Suppressor macrophage treated with lipopolysaccharide for 4 hours (primary cell): ENCODE results near the gene RADX.
"Not testable (repeated sequence)": the region's sequence is repeated elsewhere in the genome, so short reads cannot be mapped to it uniquely, and the experiment has no call there.

Source experiments
- DNase-seq: peaks from one replicate; pipeline ENCODE4 v3.0.0-alpha.2; 2020

The RADX gene

GRCh38 chrX:106611679-106612392 lies at the start of gene RADX:
TSS of gene RADX (plus strand) at chrX:106611978. CDS start at chrX:106612081, 103 bp downstream.
- DNase-seq = peak; percentile 80

DNA sequence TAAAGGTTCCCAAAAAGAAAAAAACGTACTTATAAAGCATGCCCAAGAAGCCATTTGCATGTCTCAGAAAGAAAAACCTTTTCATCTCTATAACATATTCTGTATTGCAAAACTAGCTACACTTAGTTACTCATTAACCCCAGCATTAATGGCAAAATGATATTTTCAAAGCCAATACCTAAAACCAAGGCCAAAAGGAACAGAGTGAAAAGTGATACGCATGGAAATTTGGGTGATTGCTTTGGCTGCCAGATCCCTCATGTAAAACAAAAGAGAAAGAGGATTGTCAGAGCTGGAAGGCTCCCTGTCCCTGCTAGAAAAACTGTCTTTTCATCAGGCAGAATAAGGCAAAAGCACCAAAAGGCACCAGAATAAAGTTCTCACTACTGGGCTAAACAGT lies 46.8 kb upstream of the RADX start:
- DNase-seq = no peak

DNA sequence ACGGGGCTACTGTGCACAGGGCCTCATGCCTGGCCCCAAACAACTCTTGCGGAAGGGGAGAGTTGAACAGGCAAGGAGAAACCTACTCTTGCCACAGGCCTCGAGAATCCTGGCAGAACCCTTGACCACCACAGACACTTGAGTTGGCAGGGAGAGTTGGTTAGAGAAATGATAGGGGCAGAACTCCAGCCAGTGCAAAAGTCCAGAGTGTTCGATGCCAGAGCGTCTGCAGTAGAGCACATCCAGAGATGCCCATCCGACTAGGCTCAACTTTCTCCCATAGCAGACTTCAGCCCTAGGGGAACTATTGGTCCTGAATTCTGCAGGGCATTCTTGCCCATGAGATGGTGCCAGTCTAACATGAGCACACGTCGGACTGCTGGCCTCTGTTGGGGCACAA lies 45.4 kb upstream of the RADX start:
- no peak for DNase-seq

DNA sequence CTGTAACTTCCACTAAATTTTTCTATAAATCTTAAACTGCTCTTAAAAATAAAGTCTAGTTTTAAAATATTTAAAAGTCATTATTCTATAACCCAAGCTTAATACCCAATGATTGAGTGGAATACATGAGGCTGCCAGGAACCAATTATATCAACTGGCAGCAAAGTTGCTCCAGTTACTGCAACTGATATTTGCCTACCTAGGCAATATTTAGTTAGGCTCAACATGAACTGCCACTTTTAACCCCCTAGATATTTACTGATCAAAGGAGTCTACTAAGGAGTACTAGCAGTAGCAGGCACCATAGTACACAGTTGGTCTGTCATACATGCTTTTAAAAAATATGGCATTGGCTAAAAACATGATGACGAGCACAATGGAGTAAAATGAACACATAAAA lies 29.9 kb upstream of the RADX start:
- DNase-seq = no peak

- no peak for DNase-seq
Observed at GRCh38 chrX:106585478-106585877, 26.3 kb upstream of the RADX start.

GRCh38 chrX:106588801-106589200 lies 23.0 kb upstream of the RADX start:
- DNase-seq = no peak

DNA sequence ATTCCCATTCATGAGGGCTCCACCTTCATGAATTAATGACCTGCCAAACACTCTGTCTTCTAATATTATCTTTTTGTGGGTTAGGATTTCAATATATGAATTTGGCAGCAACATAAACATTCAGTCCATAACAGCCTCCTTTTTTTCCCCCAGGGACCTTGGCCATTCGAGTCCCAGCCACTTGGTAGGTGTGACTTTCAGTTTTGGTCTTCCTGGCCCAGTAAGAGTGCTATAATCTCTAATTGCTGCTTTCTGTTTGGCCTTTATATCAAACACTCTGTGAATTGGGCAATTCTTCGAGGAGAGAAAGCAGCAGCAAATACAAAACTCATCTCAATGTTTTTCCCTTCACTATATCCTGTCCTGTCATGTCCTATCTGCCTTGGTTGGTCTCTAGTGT lies 12.4 kb upstream of the RADX start:
- DNase-seq = no peak

GRCh38 chrX:106606571-106606970 lies 5.2 kb upstream of the RADX start:
- DNase-seq = no peak

- DNase-seq = no peak
Observed at GRCh38 chrX:106608016-106608415, 3.8 kb upstream of the RADX start.

DNA sequence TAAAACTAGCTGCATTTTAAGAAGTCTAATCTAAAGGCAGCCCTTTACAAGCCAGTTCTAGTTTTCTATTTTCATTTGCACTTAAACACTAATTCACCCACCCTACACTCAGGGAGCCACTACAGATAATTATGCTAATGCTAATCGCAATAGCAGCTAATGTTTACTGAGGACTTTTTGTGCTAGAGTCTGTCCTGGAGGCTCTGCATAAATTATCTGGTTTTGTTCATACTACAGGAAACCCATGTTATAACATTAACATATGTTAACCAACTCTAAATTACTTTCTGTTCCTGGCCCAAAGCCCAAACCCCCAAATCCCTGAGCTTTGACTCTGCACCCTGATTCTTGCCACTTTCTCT lies 480 bp upstream of the RADX start:
- no peak for DNase-seq

DNA sequence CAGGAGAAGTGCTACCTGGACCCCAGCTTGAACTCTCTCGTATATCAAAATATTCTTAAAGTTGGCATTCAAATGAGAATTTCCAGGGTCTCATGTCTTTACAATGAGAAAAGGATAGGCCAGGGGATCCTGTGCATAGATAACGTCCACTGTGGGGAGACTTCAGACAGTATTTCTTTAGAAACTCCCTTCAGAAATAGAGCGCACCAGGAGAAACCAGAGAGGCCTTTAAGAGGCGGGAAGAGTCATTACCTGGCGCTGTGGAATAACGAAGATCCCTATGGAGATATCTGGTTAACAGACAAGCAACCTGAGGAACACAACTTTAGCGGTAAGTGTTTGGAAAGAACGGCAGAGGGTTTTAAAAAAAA lies 600 bp downstream of the RADX start:
- DNase-seq = no peak

- DNase-seq = no peak
Observed at GRCh38 chrX:106613277-106613676, 1.5 kb downstream of the RADX start.

GRCh38 chrX:106615041-106615440 lies 3.3 kb downstream of the RADX start:
- no peak for DNase-seq

GRCh38 chrX:106619797-106620196 lies 8.0 kb downstream of the RADX start:
- no peak for DNase-seq

DNA sequence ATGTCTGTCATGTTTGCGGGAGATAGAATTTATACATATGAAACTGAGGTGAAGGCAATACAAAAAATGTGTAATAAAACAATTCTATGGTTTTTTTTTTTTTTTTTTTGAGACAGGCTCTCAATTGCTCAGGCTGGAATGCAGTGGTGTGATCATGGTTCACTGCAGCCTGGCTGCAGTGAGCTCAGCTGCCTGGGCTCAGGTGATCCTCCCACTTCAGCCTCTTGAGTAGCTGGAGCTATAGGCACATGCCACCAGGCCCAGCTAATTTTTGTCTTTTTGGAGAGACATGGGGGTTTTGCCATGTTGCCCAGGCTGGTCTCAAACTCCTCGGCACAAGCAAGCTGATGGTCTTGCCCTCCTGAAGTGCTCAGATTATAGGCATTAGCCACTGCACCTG lies 10.1 kb downstream of the RADX start:
- no peak for DNase-seq

DNA sequence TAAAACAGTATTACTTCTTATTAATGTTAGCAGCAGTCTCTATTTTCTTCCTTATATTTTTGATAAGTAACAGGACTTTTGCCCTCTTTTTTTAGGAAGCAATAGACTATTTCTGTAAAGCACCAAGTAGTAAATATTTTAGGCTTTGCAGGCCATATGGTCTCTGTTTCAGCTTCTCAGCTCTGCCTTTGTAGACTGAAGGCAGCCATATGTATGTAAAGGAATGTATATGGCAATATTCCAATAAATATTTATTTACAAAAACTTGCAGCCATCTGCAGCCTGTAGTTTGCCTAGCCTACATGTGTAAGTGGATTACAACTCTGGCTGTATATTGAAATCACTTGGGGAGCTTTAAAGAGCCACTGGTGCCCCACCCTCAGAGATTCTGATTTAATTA lies 15.0 kb downstream of the RADX start:
- no peak for DNase-seq

DNA sequence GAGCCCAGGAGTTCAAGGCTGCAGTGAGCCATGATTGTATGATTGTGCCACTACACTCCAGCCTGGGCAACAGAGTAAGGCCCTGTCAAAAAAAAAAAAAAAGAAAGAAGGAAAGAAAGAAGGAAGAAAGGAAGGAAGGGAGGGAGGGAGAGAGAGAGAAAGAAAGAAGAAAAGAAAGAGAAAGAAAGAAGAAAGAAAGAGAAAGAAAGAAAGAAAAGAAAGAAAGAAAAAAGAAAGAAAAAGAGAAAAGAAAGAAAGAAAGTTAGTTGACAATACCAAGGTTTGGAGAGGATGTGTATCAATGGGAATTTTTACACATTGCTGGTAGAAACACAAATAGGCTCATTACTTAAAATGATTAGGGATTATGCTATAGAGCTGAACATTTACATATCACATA lies 19.8 kb downstream of the RADX start:
- DNase-seq = no peak

GRCh38 chrX:106649523-106650428 lies 38.0 kb downstream of the RADX start:
- DNase-seq = peak; percentile 2

DNA sequence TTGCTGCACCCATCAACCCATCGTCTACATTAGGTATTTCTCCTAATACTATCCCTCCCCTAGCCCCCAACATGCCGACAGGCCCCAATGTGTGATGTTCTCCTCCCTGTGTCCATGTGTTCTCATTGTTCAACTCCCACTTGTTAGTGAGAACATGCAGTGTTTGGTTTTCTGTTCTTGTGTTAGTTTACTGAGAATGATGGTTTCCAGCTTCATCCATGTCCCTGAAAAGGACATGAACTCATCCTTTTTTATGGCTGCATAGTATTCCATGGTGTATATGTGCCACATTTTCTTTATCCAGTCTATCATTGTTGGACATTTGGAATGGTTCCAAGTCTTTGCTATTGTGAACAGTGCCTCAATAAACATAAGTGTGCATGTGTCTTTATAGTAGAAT lies 41.8 kb downstream of the RADX start:
- DNase-seq = not testable (repeated sequence)

DNA sequence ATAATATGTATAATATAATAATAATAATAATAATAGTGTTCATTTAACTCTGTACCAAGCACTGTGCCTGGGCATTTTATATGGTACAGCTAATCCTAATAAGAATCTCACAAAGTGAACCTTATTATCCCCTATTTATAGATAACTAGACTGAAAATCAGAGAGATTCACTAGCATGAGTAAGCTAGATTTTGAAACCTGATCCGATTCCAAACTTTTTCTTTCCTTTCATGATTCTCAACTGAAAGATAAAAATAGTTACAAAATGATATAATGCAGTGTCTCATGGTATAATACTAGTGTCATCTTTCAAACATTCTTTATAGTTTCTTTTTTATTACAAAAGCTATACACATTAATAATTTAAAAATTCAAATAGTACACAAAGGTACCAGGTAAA lies 58.9 kb downstream of the RADX start:
- no peak for DNase-seq

GRCh38 chrX:106672527-106672926 lies 60.7 kb downstream of the RADX start:
- DNase-seq = no peak

- no peak for DNase-seq
Observed at GRCh38 chrX:106680716-106681115, 68.9 kb downstream of the RADX start.

DNA sequence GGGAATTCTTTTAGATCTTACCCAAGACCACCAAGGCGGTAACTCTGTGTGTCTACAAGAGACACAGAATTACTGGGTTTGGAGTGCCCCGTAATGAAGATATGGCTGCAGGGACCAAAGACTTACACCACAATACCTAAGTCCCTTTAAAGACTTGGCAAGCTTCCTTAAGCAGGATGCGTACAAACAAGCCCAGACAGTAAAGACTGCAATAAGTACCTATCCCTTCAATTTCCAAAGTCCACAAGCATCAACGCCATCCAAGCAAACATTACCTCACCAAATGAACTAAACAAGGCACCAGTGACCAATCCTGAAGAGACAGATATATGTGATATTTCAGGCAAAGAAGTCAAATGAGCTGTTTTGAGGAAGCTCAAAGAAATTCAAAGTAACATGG lies 72.4 kb downstream of the RADX start:
- no peak for DNase-seq

- DNase-seq = no peak
Observed at GRCh38 chrX:106692425-106693065, 80.8 kb downstream of the RADX start.
